Calu3 (cell line): ENCODE data around the gene TNF. TPM values are rescaled to one million over a fixed set of nuclear protein-coding genes. Genes with fewer than 3 reads are reported as not detected.

Source experiments
- BruUV-seq: library from RNA; stranded (reverse); fragments of 400-500 nt; replicated peaks from 2 replicates; lab custom pipeline; 2021; lab: Mats Ljungman, UMichigan
- CTCF ChIA-PET: fragments of 300-600 bp; sonication (Branson Sonifier 250); formaldehyde crosslinking; loops from one replicate; lab custom pipeline; 2022; ENCODE audit warnings: antibody characterized with exemption; lab: Charles Lee
- DNase-seq: peaks from one replicate; pipeline ENCODE4 v3.0.0; 2022
- H3K27ac Mint-ChIP-seq: one replicate; pipeline ENCODE4 v1.8.0; 2022; ENCODE audit warnings: mixed read lengths; ENCODE audit not compliant: unreplicated experiment
- H3K27me3 Mint-ChIP-seq: one replicate; pipeline ENCODE4 v1.8.0; 2022; ENCODE audit warnings: mixed read lengths; ENCODE audit not compliant: unreplicated experiment
- H3K36me3 Mint-ChIP-seq: one replicate; pipeline ENCODE4 v1.8.0; 2022; ENCODE audit warnings: mild to moderate bottlenecking, moderate library complexity, mixed read lengths; ENCODE audit not compliant: insufficient read depth, unreplicated experiment
- H3K4me1 Mint-ChIP-seq: one replicate; pipeline ENCODE4 v1.8.0; 2022; ENCODE audit warnings: mild to moderate bottlenecking, low read depth, mixed read lengths; ENCODE audit not compliant: unreplicated experiment
- H3K4me3 Mint-ChIP-seq: one replicate; pipeline ENCODE4 v1.8.0; 2022; ENCODE audit warnings: mild to moderate bottlenecking, low read depth, moderate library complexity, mixed read lengths; ENCODE audit not compliant: unreplicated experiment
- H3K9me3 Mint-ChIP-seq: one replicate; pipeline ENCODE4 v1.8.0; 2022; ENCODE audit warnings: low read depth, mixed read lengths; ENCODE audit not compliant: unreplicated experiment
- intact Hi-C: fragments of 100-400 bp; cut with micrococcal nuclease; formaldehyde crosslinking; loops from one replicate; pipeline ENCODE4 v1.10.0; 2022; ENCODE audit not compliant: unreplicated experiment
- total RNA-seq: library from RNA; stranded (reverse); gene quantifications from 2 replicates; pipeline ENCODE4 v1.2.3, GENCODE V29; 2022
- TF ChIP-seq, protein P1 (sequence below): fragments of 200-600 bp; IDR thresholded peaks from one replicate; pipeline ENCODE4 v1.8.0; 2022; ENCODE audit warnings: antibody characterized with exemption; ENCODE audit not compliant: unreplicated experiment

TNF gene
- total RNA-seq, 1 experiment from 2014 or later: 0.68 TPM

- TF ChIP-seq, protein P1, sequence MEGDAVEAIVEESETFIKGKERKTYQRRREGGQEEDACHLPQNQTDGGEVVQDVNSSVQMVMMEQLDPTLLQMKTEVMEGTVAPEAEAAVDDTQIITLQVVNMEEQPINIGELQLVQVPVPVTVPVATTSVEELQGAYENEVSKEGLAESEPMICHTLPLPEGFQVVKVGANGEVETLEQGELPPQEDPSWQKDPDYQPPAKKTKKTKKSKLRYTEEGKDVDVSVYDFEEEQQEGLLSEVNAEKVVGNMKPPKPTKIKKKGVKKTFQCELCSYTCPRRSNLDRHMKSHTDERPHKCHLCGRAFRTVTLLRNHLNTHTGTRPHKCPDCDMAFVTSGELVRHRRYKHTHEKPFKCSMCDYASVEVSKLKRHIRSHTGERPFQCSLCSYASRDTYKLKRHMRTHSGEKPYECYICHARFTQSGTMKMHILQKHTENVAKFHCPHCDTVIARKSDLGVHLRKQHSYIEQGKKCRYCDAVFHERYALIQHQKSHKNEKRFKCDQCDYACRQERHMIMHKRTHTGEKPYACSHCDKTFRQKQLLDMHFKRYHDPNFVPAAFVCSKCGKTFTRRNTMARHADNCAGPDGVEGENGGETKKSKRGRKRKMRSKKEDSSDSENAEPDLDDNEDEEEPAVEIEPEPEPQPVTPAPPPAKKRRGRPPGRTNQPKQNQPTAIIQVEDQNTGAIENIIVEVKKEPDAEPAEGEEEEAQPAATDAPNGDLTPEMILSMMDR: no peak
- no peak within 1 kb of the TSS for H3K4me3 Mint-ChIP-seq
- H3K27me3 Mint-ChIP-seq: peaks cover 51% of the 10 kb centered on the region
- BruUV-seq: no TSS peak
- intact Hi-C loops: no loop called here
- no peak for DNase-seq
- peaks cover 2% of the 10 kb centered on the region for H3K36me3 Mint-ChIP-seq
- H3K9me3 Mint-ChIP-seq: no peaks in the 10 kb centered on the region
- no peak within 1 kb of the TSS for H3K27ac Mint-ChIP-seq
- H3K4me1 Mint-ChIP-seq: no peaks in the 10 kb centered on the region
- CTCF ChIA-PET: interaction anchor here (1.1 kb wide), 1 partner anchor 16 kb away, joined by 4 read pairs; no protein-coding TSS in a partner anchor
These were observed 39.6 kb downstream of the TNF start, which contains the start of gene AIF1 for GRCh38 chr6:31614684-31615578. Gene AIF1 (plus strand): TSS chr6:31615234. CDS start chr6:31615330, 96 bp downstream.

DNA sequence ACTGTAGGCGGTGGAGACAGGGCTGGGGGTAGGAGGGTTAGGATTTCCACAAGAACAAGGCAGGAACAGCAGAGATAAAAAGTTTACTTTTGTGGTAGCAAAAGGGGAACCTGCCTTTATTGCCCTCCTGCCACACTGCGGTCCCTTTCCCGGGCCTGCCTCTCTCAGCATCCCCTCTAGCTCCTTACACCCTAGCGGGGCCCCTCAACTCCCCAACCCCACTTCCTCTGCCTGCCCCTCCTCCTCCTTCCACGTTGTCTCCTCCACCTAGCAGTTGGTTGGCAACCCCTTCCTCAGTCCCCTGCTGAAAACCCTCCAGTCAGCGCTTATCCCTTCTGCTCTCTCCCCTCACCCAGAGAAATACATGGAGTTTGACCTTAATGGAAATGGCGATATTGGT, 40.4 kb downstream of the TNF start:
- Mint-ChIP-seq H3K27ac (no peak overlapping the region), H3K9me3 (no peaks in the 10 kb centered on the region), H3K36me3 (peaks cover 10% of the 10 kb centered on the region), H3K4me3 (no peak overlapping the region), H3K4me1 (no peaks in the 10 kb centered on the region), H3K27me3 (peaks cover 43% of the 10 kb centered on the region)
- CTCF ChIA-PET: no interaction called here
- TF ChIP-seq, protein P1: no peak
- no TSS peak for BruUV-seq
- no peak for DNase-seq
- intact Hi-C loops: no loop called here

DNA sequence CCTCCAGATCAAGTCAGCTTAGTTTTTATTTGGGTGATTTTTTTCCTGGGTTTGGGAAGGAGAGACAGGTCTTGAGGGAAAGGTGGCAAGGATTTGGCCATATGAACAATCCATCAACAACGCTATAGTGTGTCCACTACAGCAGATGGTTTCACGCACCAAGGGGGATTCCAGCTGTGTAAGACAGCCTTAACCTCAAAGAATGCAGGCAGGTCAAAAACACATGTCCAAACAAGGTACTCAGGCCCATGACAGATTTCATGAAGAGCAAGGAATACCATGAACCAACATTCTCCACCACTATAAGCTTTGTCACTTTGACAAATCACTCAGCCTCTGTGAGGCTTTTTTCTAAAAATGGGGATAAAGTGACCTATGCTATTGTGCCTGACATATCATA, 41.6 kb downstream of the TNF start:
- no peak overlapping the region for H3K4me3 Mint-ChIP-seq
- H3K9me3 Mint-ChIP-seq: no peaks in the 10 kb centered on the region
- TF ChIP-seq, protein P1: no peak
- intact Hi-C loops: no loop called here
- H3K36me3 Mint-ChIP-seq: peaks cover 23% of the 10 kb centered on the region
- H3K27me3 Mint-ChIP-seq: peaks cover 32% of the 10 kb centered on the region
- H3K27ac Mint-ChIP-seq: no peak overlapping the region
- BruUV-seq: no TSS peak
- CTCF ChIA-PET: no interaction called here
- H3K4me1 Mint-ChIP-seq: peaks cover 4% of the 10 kb centered on the region
- no peak for DNase-seq

- TF ChIP-seq, protein P1: no peak
- intact Hi-C loops: no loop called here
- peaks cover 21% of the 10 kb centered on the region for H3K27me3 Mint-ChIP-seq
- DNase-seq: peak; percentile 100
- BruUV-seq: TSS peak; percentile 99
- H3K4me3 Mint-ChIP-seq: peak overlapping the region; percentile 84
- H3K27ac Mint-ChIP-seq: peak overlapping the region; percentile 87
- CTCF ChIA-PET: interaction anchor here (0.7 to 2.9 kb wide), 4 partner anchors 18 to 569 kb away, joined by 3 to 6 read pairs (median 4); partner anchors contain the start of gene APOM
- no peaks in the 10 kb centered on the region for H3K9me3 Mint-ChIP-seq
- peaks cover 53% of the 10 kb centered on the region for H3K36me3 Mint-ChIP-seq
- H3K4me1 Mint-ChIP-seq: peaks cover 13% of the 10 kb centered on the region
These were observed 44.6 kb downstream of the TNF start for GRCh38 chr6:31619805-31620585.
